GM12878 (cell line): ENCODE results near the gene GGTLC2. TPM values are rescaled to one million over a fixed set of nuclear protein-coding genes. Genes with fewer than 3 reads are reported as not detected.
"Not testable (repeated sequence)": the region's sequence is repeated elsewhere in the genome, so short reads cannot be mapped to it uniquely, and the experiment has no call there.

Source experiments
- ATAC-seq: fragments of 200-7000 bp; cut with Tn5 transposase; 3 replicates; pipeline ENCODE4 v1.9.1; 2020; ENCODE audit warnings: mild to moderate bottlenecking, moderate library complexity
- BruUV-seq: library from RNA; stranded (reverse); fragments of 400-500 nt; replicated peaks from 2 replicates; lab custom pipeline; 2021; lab: Mats Ljungman, UMichigan
- CTCF ChIA-PET: fragments of 300-600 bp; sonication (Branson Sonifier 250); formaldehyde crosslinking; extraction: SDS; loops from one replicate; lab custom pipeline; 2021; ENCODE audit warnings: inconsistent platforms; lab: Yijun Ruan, JAX
- POLR2A ChIA-PET: fragments of 350-600 bp; formaldehyde crosslinking; extraction: SDS; loops from one replicate; lab custom pipeline; 2021; ENCODE audit warnings: inconsistent platforms; lab: Charles Lee
- RAD21 ChIA-PET: fragments of 300-600 bp; sonication (Branson Sonifier 250); formaldehyde crosslinking; loops from one replicate; lab custom pipeline; 2023; ENCODE audit warnings: antibody characterized with exemption; ENCODE audit not compliant: unreplicated experiment; lab: Charles Lee
- SMC1A ChIA-PET: fragments of 300-600 bp; sonication (Branson Sonifier 250); formaldehyde crosslinking; loops from one replicate; lab custom pipeline; 2023; ENCODE audit not compliant: unreplicated experiment, uncharacterized antibody; lab: Charles Lee
- DNase-seq: peaks from one replicate; pipeline ENCODE4 v3.0.0-alpha.2; 2011; ENCODE audit warnings: low read depth, low spot score
- FAIRE-seq: peaks from 3 replicates; lab custom pipeline; 2011; peaks lifted over from hg19 to GRCh38; lab: Jason Lieb, UNC
- H2AFZ ChIP-seq: 2 replicates; pipeline ENCODE4 v1.6.0; 2011; ENCODE audit warnings: low read depth, low read length, control low read depth; ENCODE audit not compliant: control insufficient read depth
- H3K27ac ChIP-seq: 2 replicates; pipeline ENCODE4 v1.5.1; 2011; ENCODE audit warnings: control low read depth; ENCODE audit not compliant: control insufficient read depth, insufficient read depth
- H3K27me3 ChIP-seq, 2 experiments: replicated peaks in 1 of 2; 2 replicates each; pipeline versions ENCODE4 v1.6.0 to v1.6.1; 2011; ENCODE audit warnings: low read length in 1 of 2; ENCODE audit not compliant: control insufficient read depth in 2 of 2, insufficient read depth in 2 of 2
- H3K36me3 ChIP-seq, 2 experiments: 2 replicates each; pipeline ENCODE4 v1.5.1; 2011; ENCODE audit warnings: low read length in 1 of 2; ENCODE audit not compliant: control insufficient read depth in 2 of 2, insufficient read depth in 2 of 2
- H3K4me1 ChIP-seq: 2 replicates; pipeline ENCODE4 v1.6.1; 2011; ENCODE audit warnings: mild to moderate bottlenecking, low read length, moderate library complexity, mixed read lengths; ENCODE audit not compliant: control insufficient read depth, insufficient read depth
- H3K4me2 ChIP-seq: 2 replicates; pipeline ENCODE4 v1.6.0; 2011; ENCODE audit warnings: control low read depth; ENCODE audit not compliant: control insufficient read depth, insufficient read depth
- H3K4me3 ChIP-seq: fragments of 200-600 bp; sonication (generic); 2 replicates; pipeline ENCODE4 v1.5.1; 2016
- H3K79me2 ChIP-seq: 2 replicates; pipeline ENCODE4 v1.6.0; 2011; ENCODE audit warnings: low read length; ENCODE audit not compliant: control insufficient read depth, insufficient read depth
- H3K9ac ChIP-seq: 2 replicates; pipeline ENCODE4 v1.8.0; 2011; ENCODE audit warnings: low read length, control low read depth, mixed read lengths; ENCODE audit not compliant: control insufficient read depth, insufficient read depth
- H3K9me3 ChIP-seq: replicated peaks from 3 replicates; pipeline ENCODE4 v1.5.1; 2011; ENCODE audit warnings: mild to moderate bottlenecking, low read length; ENCODE audit not compliant: control insufficient read depth, insufficient read depth
- H4K20me1 ChIP-seq: 2 replicates; pipeline ENCODE4 v1.6.0; 2011; ENCODE audit not compliant: control insufficient read depth, insufficient read depth
- BCL3 ChIP-seq: IDR thresholded peaks from 2 replicates; pipeline ENCODE4 v1.6.1; 2011; ENCODE audit warnings: borderline replicate concordance, low read depth, mild to moderate bottlenecking, moderate library complexity, low read length; ENCODE audit not compliant: insufficient read depth, poor library complexity, severe bottlenecking
- MEF2B ChIP-seq: fragments of 450-650 bp; IDR thresholded peaks from 2 replicates; pipeline ENCODE4 v1.6.1; 2018; ENCODE audit warnings: mild to moderate bottlenecking, moderate library complexity; ENCODE audit not compliant: partially characterized antibody, poor library complexity, severe bottlenecking
- PKNOX1 ChIP-seq: fragments of 450-650 bp; IDR thresholded peaks from 2 replicates; pipeline ENCODE4 v1.6.1; 2016; ENCODE audit warnings: mild to moderate bottlenecking
- SPI1 ChIP-seq: IDR thresholded peaks from 2 replicates; pipeline ENCODE4 v1.6.1; 2011; ENCODE audit warnings: low read depth, mild to moderate bottlenecking, low read length, moderate library complexity, borderline replicate concordance; ENCODE audit not compliant: insufficient read depth
- WGBS: methylation state at CpG from one replicate; pipeline ENCODE4 v1.1.6; 2016; ENCODE audit warnings: low lambda C conversion rate; ENCODE audit not compliant: insufficient replicate concordance, insufficient coverage; ENCODE audit errors: missing lambda C conversion rate; 5-methylcytosine and 5-hydroxymethylcytosine counted together
- in situ Hi-C: fragments of 300-500 bp; cut with MboI; formaldehyde crosslinking; loops from 9 replicates; pipeline ENCODE4 v1.14.3; 2018; ENCODE audit warnings: mixed read lengths
- intact Hi-C: fragments of 100-400 bp; cut with micrococcal nuclease; formaldehyde crosslinking; loops from one replicate; pipeline ENCODE4 v1.14.2; 2022; ENCODE audit not compliant: unreplicated experiment
- polyA plus RNA-seq, 11 experiments: library from polyadenylated mRNA; depleted of rRNA in 4 of 11; unstranded in 6 of 11; stranded (reverse) in 5 of 11; fragments of >200 nt; fragmentation: Nextera tagmentation in 4 of 11; fragmentation: Illumina TruSeq in 1 of 11; extraction: Ambion mirVana in 4 of 11; extraction: Trizol in 1 of 11; gene quantifications; 1 replicate in 1 of 11; 2 replicates in 10 of 11; pipeline versions ENCODE4 v1.2.1 to v1.2.3, GENCODE V29; 2011 to 2016; ENCODE audit warnings: inconsistent platforms in 2 of 11, missing spikeins in 2 of 11, low read depth in 1 of 11
- total RNA-seq, 4 experiments: library from RNA; depleted of rRNA in 3 of 4; stranded (reverse); fragments of >200 nt in 3 of 4; fragmentation: Illumina TruSeq in 1 of 4; extraction: Trizol in 1 of 4; gene quantifications; 2 replicates each; pipeline versions ENCODE4 v1.2.1 to v1.2.3, GENCODE V29; 2013 to 2021

GGTLC2 gene
- total and polyA plus RNA-seq, 10 of the 15 experiments (the other 5 are each of a cell fraction or from before 2014, with no cell fraction given): not detected

GRCh38 chr22:22652573-22652972, 8.2 kb downstream of the GGTLC2 start:
- H3K9ac ChIP-seq, CTCF ChIA-PET, H4K20me1 ChIP-seq, POLR2A ChIA-PET, H3K79me2 ChIP-seq, DNase-seq, H3K4me3 ChIP-seq, intact Hi-C loops, H3K4me2 ChIP-seq, H2AFZ ChIP-seq, H3K27me3 ChIP-seq, H3K27ac ChIP-seq, H3K4me1 ChIP-seq, H3K36me3 ChIP-seq, SMC1A ChIA-PET, BruUV-seq, in situ Hi-C loops, FAIRE-seq, ATAC-seq, RAD21 ChIA-PET, H3K9me3 ChIP-seq: not testable (repeated sequence)
- no CpG with 5 or more reads among the region's 6 CpGs for WGBS
- peak; percentile 38 for TF ChIP-seq BCL3

- CTCF ChIA-PET: interaction anchor here (1.1 to 1.8 kb wide), 2 partner anchors 12 to 31 kb away, joined by 3 to 11 read pairs; no protein-coding TSS in a partner anchor
- H2AFZ ChIP-seq, in situ Hi-C loops, BruUV-seq, H3K9me3 ChIP-seq, H3K79me2 ChIP-seq, H3K36me3 ChIP-seq, FAIRE-seq, H3K27ac ChIP-seq, H3K4me2 ChIP-seq, ATAC-seq, H3K4me1 ChIP-seq, H3K27me3 ChIP-seq, DNase-seq, H3K4me3 ChIP-seq, H3K9ac ChIP-seq, intact Hi-C loops, H4K20me1 ChIP-seq: not testable (repeated sequence)
- SMC1A ChIA-PET: interaction anchor here (0.7 kb wide), 1 partner anchor 64 kb away, joined by 3 read pairs; no protein-coding TSS in a partner anchor
- WGBS: 0% methylated on average over 2 of the region's 13 CpGs
- RAD21 ChIA-PET: interaction anchor here (1.0 kb wide), 1 partner anchor 12 kb away, joined by 5 read pairs; no protein-coding TSS in a partner anchor
- POLR2A ChIA-PET: interaction anchor here (0.9 kb wide), 1 partner anchor 37 kb away, joined by 4 read pairs; no protein-coding TSS in a partner anchor
- TF ChIP-seq MEF2B: peak; percentile 77
- 0 out of 2 replicates have a peak, but pooled peaks have one; percentile 4 for TF ChIP-seq SPI1
- 0 out of 2 replicates have a peak, but pooled peaks have one; percentile 21 for TF ChIP-seq PKNOX1
Measured at GRCh38 chr22:22653677-22654381, 9.4 kb downstream of the GGTLC2 start.
